Putamen (tissue), 1 donor: ENCODE data around the gene FAM50B.

Source experiments
- DNase-seq: peaks from one replicate; pipeline ENCODE4 v3.0.0-alpha.2; 2016; ENCODE audit warnings: low spot score

FAM50B gene

GRCh38 chr6:3820563-3820962 lies 28.6 kb upstream of the FAM50B start:
- DNase-seq: no peak

GRCh38 chr6:3822747-3823445 lies 26.3 kb upstream of the FAM50B start:
- DNase-seq: no peak

GRCh38 chr6:3823671-3824070 lies 25.5 kb upstream of the FAM50B start:
- no peak for DNase-seq

- peak; percentile 33 for DNase-seq
Observed at GRCh38 chr6:3825331-3825831, 23.8 kb upstream of the FAM50B start.

GRCh38 chr6:3825851-3826581 lies 23.2 kb upstream of the FAM50B start:
- peak; percentile 60 for DNase-seq

GRCh38 chr6:3829285-3829684 lies 19.9 kb upstream of the FAM50B start:
- no peak for DNase-seq

- DNase-seq: no peak
Observed at GRCh38 chr6:3830806-3831205, 18.4 kb upstream of the FAM50B start.

GRCh38 chr6:3831761-3832530 lies 17.2 kb upstream of the FAM50B start:
- DNase-seq: no peak

GRCh38 chr6:3835055-3835731 lies 14.0 kb upstream of the FAM50B start:
- no peak for DNase-seq

- DNase-seq: no peak
Observed at GRCh38 chr6:3835785-3836184, 13.4 kb upstream of the FAM50B start.

GRCh38 chr6:3836566-3836965 lies 12.6 kb upstream of the FAM50B start:
- no peak for DNase-seq

- no peak for DNase-seq
Observed at GRCh38 chr6:3837781-3838180, 11.4 kb upstream of the FAM50B start.

GRCh38 chr6:3838992-3839867 lies 9.9 kb upstream of the FAM50B start:
- DNase-seq: no peak

- DNase-seq: no peak
Observed at GRCh38 chr6:3841066-3841454, 8.1 kb upstream of the FAM50B start.

GRCh38 chr6:3841711-3842565 lies 7.2 kb upstream of the FAM50B start:
- no peak for DNase-seq

- DNase-seq: no peak
Observed at GRCh38 chr6:3843379-3844096, 5.6 kb upstream of the FAM50B start.

- DNase-seq: no peak
Observed at GRCh38 chr6:3844097-3844463, 5.1 kb upstream of the FAM50B start.

- DNase-seq: no peak
Observed at GRCh38 chr6:3847521-3847920, 1.7 kb upstream of the FAM50B start.

- DNase-seq: peak; percentile 36
Observed at GRCh38 chr6:3848380-3848779, 793 bp upstream of the FAM50B start.
